NCI-H2081 (cell line): ENCODE data around the gene NDUFA13.
"Not testable (repeated sequence)": the region's sequence is repeated elsewhere in the genome, so short reads cannot be mapped to it uniquely, and the experiment has no call there.

Source experiments
- DNase-seq, 2 experiments: peaks; one replicate each; lab custom pipeline; 2025; lab: John Stamatoyannopoulos, UW

The NDUFA13 gene

GRCh38 chr19:19515642-19516519, at the start of gene NDUFA13:
Gene NDUFA13, plus strand, starts transcription at chr19:19516225. Its CDS starts 14 bp downstream, at chr19:19516239.
- DNase-seq, result peak; percentile 88 to 93

- DNase-seq, result no peak
Measured at GRCh38 chr19:19468424-19469050, 47.5 kb upstream of the NDUFA13 start.

- no peak for DNase-seq
Measured at GRCh38 chr19:19470579-19470978, 45.4 kb upstream of the NDUFA13 start.

GRCh38 chr19:19471682-19472081, 44.3 kb upstream of the NDUFA13 start:
- no peak for DNase-seq

- not testable (repeated sequence) for DNase-seq
Measured at GRCh38 chr19:19472106-19472505, 43.9 kb upstream of the NDUFA13 start.

GRCh38 chr19:19475015-19475765, 40.8 kb upstream of the NDUFA13 start:
- DNase-seq, result no peak

- no peak for DNase-seq
Measured at GRCh38 chr19:19475849-19476828, 39.9 kb upstream of the NDUFA13 start.

- DNase-seq, result no peak
Measured at GRCh38 chr19:19477705-19478383, 38.2 kb upstream of the NDUFA13 start.

GRCh38 chr19:19480688-19481087, 35.3 kb upstream of the NDUFA13 start:
- DNase-seq, result no peak

GRCh38 chr19:19482809-19483596, 33.0 kb upstream of the NDUFA13 start:
- no peak for DNase-seq

- no peak for DNase-seq
Measured at GRCh38 chr19:19485161-19485997, 30.6 kb upstream of the NDUFA13 start.

- DNase-seq, result no peak
Measured at GRCh38 chr19:19485998-19486290, 30.1 kb upstream of the NDUFA13 start.

GRCh38 chr19:19486343-19487076, 29.5 kb upstream of the NDUFA13 start:
- no peak for DNase-seq

GRCh38 chr19:19487077-19487949, 28.7 kb upstream of the NDUFA13 start:
- no peak for DNase-seq

- no peak for DNase-seq
Measured at GRCh38 chr19:19487950-19488874, 27.8 kb upstream of the NDUFA13 start.
